ENCODE data around the gene NF1.

The NF1 gene

GRCh38 chr17:31413081-31413799, 318.5 kb downstream of the NF1 start:
- Histone ChIP-seq H3K27ac (ENCODE audit: low read depth, low read length) (no peak overlapping the region), H3K18ac (ENCODE audit: low read length) (no peak overlapping the region), H3K4me2 (ENCODE audit: low read length) (no peak overlapping the region), H2AK5ac (ENCODE audit: low read length) (no peak overlapping the region), H3K36me3 (ENCODE audit: control insufficient read depth, insufficient read depth, low read length) (no peaks in the 10 kb centered on the region), H3K79me2 (ENCODE audit: control insufficient read depth, insufficient read depth, low read length) (no peaks in the 10 kb centered on the region), H4K5ac (ENCODE audit: low read length) (no peak overlapping the region), H3K4me3 (ENCODE audit: low read length) (no peak overlapping the region), H2BK120ac (ENCODE audit: low read depth, low read length) (no peak overlapping the region), H4K8ac (ENCODE audit: low read depth, low read length) (no peak overlapping the region), H3K56ac (ENCODE audit: low read length) (no peak overlapping the region), H3K4ac (ENCODE audit: low read depth, low read length) (no peak overlapping the region), H3K4me1 (ENCODE audit: control insufficient read depth, low read depth, low read length) (no peaks in the 10 kb centered on the region), H2BK5ac (ENCODE audit: low read length) (no peak overlapping the region), H2BK15ac (replicated peaks; ENCODE audit: low read depth) (no peak overlapping the region), H3K79me1 (ENCODE audit: low read length) (no peaks in the 10 kb centered on the region), H3K9ac (ENCODE audit: low read length) (no peak overlapping the region), H3K27me3 (ENCODE audit: insufficient read depth, low read length, poor library complexity) (no peaks in the 10 kb centered on the region), H3K23ac (ENCODE audit: low read length) (peak overlapping the region; percentile 45)
- no CpG with 5 or more reads among the region's 15 CpGs for WGBS (ENCODE audit: extremely low coverage, insufficient coverage, low lambda C conversion rate)
- no peak for DNase-seq

GRCh38 chr17:31413874-31414549, 319.2 kb downstream of the NF1 start:
- no peaks in the 10 kb centered on the region for H3K4me1 ChIP-seq (ENCODE audit: control insufficient read depth, low read depth, low read length)
- H3K56ac ChIP-seq (ENCODE audit: low read length) = no peak overlapping the region
- H3K4me2 ChIP-seq (ENCODE audit: low read length) = no peak overlapping the region
- H3K4me3 ChIP-seq (ENCODE audit: low read length) = no peak overlapping the region
- H4K5ac ChIP-seq (ENCODE audit: low read length) = no peak overlapping the region
- no peak overlapping the region for H4K8ac ChIP-seq (ENCODE audit: low read depth, low read length)
- no CpG with 5 or more reads among the region's 12 CpGs for WGBS (ENCODE audit: extremely low coverage, insufficient coverage, low lambda C conversion rate)
- H3K18ac ChIP-seq (ENCODE audit: low read length) = no peak overlapping the region
- H3K79me2 ChIP-seq (ENCODE audit: control insufficient read depth, insufficient read depth, low read length) = no peaks in the 10 kb centered on the region
- H3K79me1 ChIP-seq (ENCODE audit: low read length) = no peaks in the 10 kb centered on the region
- H2BK120ac ChIP-seq (ENCODE audit: low read depth, low read length) = no peak overlapping the region
- no peak overlapping the region for H2AK5ac ChIP-seq (ENCODE audit: low read length)
- H3K27me3 ChIP-seq (ENCODE audit: insufficient read depth, low read length, poor library complexity) = no peaks in the 10 kb centered on the region
- no peak overlapping the region for H3K23ac ChIP-seq (ENCODE audit: low read length)
- no peak overlapping the region for H2BK5ac ChIP-seq (ENCODE audit: low read length)
- no peak overlapping the region for H3K4ac ChIP-seq (ENCODE audit: low read depth, low read length)
- no peak overlapping the region for H2BK15ac ChIP-seq (replicated peaks; ENCODE audit: low read depth)
- no peaks in the 10 kb centered on the region for H3K36me3 ChIP-seq (ENCODE audit: control insufficient read depth, insufficient read depth, low read length)
- H3K9ac ChIP-seq (ENCODE audit: low read length) = no peak overlapping the region
- DNase-seq = no peak
- no peak overlapping the region for H3K27ac ChIP-seq (ENCODE audit: low read depth, low read length)

GRCh38 chr17:31414550-31414918, 319.8 kb downstream of the NF1 start:
- Histone ChIP-seq H3K79me1 (ENCODE audit: low read length) (no peaks in the 10 kb centered on the region), H4K8ac (ENCODE audit: low read depth, low read length) (no peak overlapping the region), H3K56ac (ENCODE audit: low read length) (no peak overlapping the region), H3K36me3 (ENCODE audit: control insufficient read depth, insufficient read depth, low read length) (no peaks in the 10 kb centered on the region), H3K23ac (ENCODE audit: low read length) (no peak overlapping the region), H2BK120ac (ENCODE audit: low read depth, low read length) (no peak overlapping the region), H3K9ac (ENCODE audit: low read length) (no peak overlapping the region), H3K27me3 (ENCODE audit: insufficient read depth, low read length, poor library complexity) (no peaks in the 10 kb centered on the region), H3K18ac (ENCODE audit: low read length) (no peak overlapping the region), H3K27ac (ENCODE audit: low read depth, low read length) (no peak overlapping the region), H2BK5ac (ENCODE audit: low read length) (no peak overlapping the region), H2AK5ac (ENCODE audit: low read length) (no peak overlapping the region), H3K4me2 (ENCODE audit: low read length) (no peak overlapping the region), H4K5ac (ENCODE audit: low read length) (no peak overlapping the region), H2BK15ac (replicated peaks; ENCODE audit: low read depth) (no peak overlapping the region), H3K4ac (ENCODE audit: low read depth, low read length) (no peak overlapping the region), H3K4me1 (ENCODE audit: control insufficient read depth, low read depth, low read length) (no peaks in the 10 kb centered on the region), H3K4me3 (ENCODE audit: low read length) (no peak overlapping the region), H3K79me2 (ENCODE audit: control insufficient read depth, insufficient read depth, low read length) (no peaks in the 10 kb centered on the region)
- DNase-seq = no peak
- no CpG with 5 or more reads among the region's 6 CpGs for WGBS (ENCODE audit: extremely low coverage, insufficient coverage, low lambda C conversion rate)

GRCh38 chr17:31415004-31415454, 320.3 kb downstream of the NF1 start:
- Histone ChIP-seq H3K27me3 (ENCODE audit: insufficient read depth, low read length, poor library complexity) (no peaks in the 10 kb centered on the region), H2BK5ac (ENCODE audit: low read length) (no peak overlapping the region), H3K23ac (ENCODE audit: low read length) (no peak overlapping the region), H3K56ac (ENCODE audit: low read length) (no peak overlapping the region), H3K27ac (ENCODE audit: low read depth, low read length) (no peak overlapping the region), H3K18ac (ENCODE audit: low read length) (no peak overlapping the region), H3K4me2 (ENCODE audit: low read length) (no peak overlapping the region), H3K9ac (ENCODE audit: low read length) (no peak overlapping the region), H3K79me1 (ENCODE audit: low read length) (no peaks in the 10 kb centered on the region), H3K4me1 (ENCODE audit: control insufficient read depth, low read depth, low read length) (no peaks in the 10 kb centered on the region), H3K4me3 (ENCODE audit: low read length) (no peak overlapping the region), H3K36me3 (ENCODE audit: control insufficient read depth, insufficient read depth, low read length) (no peaks in the 10 kb centered on the region), H4K5ac (ENCODE audit: low read length) (no peak overlapping the region), H2BK15ac (replicated peaks; ENCODE audit: low read depth) (no peak overlapping the region), H3K79me2 (ENCODE audit: control insufficient read depth, insufficient read depth, low read length) (no peaks in the 10 kb centered on the region), H4K8ac (ENCODE audit: low read depth, low read length) (no peak overlapping the region), H2BK120ac (ENCODE audit: low read depth, low read length) (no peak overlapping the region), H2AK5ac (ENCODE audit: low read length) (no peak overlapping the region), H3K4ac (ENCODE audit: low read depth, low read length) (no peak overlapping the region)
- peak; percentile 27 for DNase-seq
- no CpG with 5 or more reads among the region's 7 CpGs for WGBS (ENCODE audit: extremely low coverage, insufficient coverage, low lambda C conversion rate)

- H3K56ac ChIP-seq (ENCODE audit: low read length) = no peak overlapping the region
- no peak overlapping the region for H3K9ac ChIP-seq (ENCODE audit: low read length)
- H3K18ac ChIP-seq (ENCODE audit: low read length) = no peak overlapping the region
- no peak overlapping the region for H2BK120ac ChIP-seq (ENCODE audit: low read depth, low read length)
- H3K79me2 ChIP-seq (ENCODE audit: control insufficient read depth, insufficient read depth, low read length) = no peaks in the 10 kb centered on the region
- no peak overlapping the region for H2BK5ac ChIP-seq (ENCODE audit: low read length)
- DNase-seq = no peak
- no peak overlapping the region for H2BK15ac ChIP-seq (replicated peaks; ENCODE audit: low read depth)
- H3K4me2 ChIP-seq (ENCODE audit: low read length) = no peak overlapping the region
- H4K5ac ChIP-seq (ENCODE audit: low read length) = no peak overlapping the region
- no peak overlapping the region for H3K4ac ChIP-seq (ENCODE audit: low read depth, low read length)
- no CpG with 5 or more reads among the region's 22 CpGs for WGBS (ENCODE audit: extremely low coverage, insufficient coverage, low lambda C conversion rate)
- H4K8ac ChIP-seq (ENCODE audit: low read depth, low read length) = no peak overlapping the region
- no peaks in the 10 kb centered on the region for H3K79me1 ChIP-seq (ENCODE audit: low read length)
- H3K4me1 ChIP-seq (ENCODE audit: control insufficient read depth, low read depth, low read length) = no peaks in the 10 kb centered on the region
- H3K4me3 ChIP-seq (ENCODE audit: low read length) = no peak overlapping the region
- no peak overlapping the region for H3K27ac ChIP-seq (ENCODE audit: low read depth, low read length)
- H2AK5ac ChIP-seq (ENCODE audit: low read length) = no peak overlapping the region
- no peak overlapping the region for H3K23ac ChIP-seq (ENCODE audit: low read length)
- H3K27me3 ChIP-seq (ENCODE audit: insufficient read depth, low read length, poor library complexity) = no peaks in the 10 kb centered on the region
- H3K36me3 ChIP-seq (ENCODE audit: control insufficient read depth, insufficient read depth, low read length) = no peaks in the 10 kb centered on the region
Measured at GRCh38 chr17:31415640-31416502, 321.1 kb downstream of the NF1 start.
